HG03354 (cell line): ENCODE data around the gene SLC47A2.
"Not testable (repeated sequence)": the region's sequence is repeated elsewhere in the genome, so short reads cannot be mapped to it uniquely, and the experiment has no call there.

Experiments
- ATAC-seq: cut with Tn5 transposase; IDR thresholded peaks from one replicate; pipeline ENCODE4 v1.9.1; 2021; ENCODE audit warnings: mild to moderate bottlenecking; ENCODE audit not compliant: unreplicated experiment, poor library complexity, severe bottlenecking

SLC47A2 gene, protein sequence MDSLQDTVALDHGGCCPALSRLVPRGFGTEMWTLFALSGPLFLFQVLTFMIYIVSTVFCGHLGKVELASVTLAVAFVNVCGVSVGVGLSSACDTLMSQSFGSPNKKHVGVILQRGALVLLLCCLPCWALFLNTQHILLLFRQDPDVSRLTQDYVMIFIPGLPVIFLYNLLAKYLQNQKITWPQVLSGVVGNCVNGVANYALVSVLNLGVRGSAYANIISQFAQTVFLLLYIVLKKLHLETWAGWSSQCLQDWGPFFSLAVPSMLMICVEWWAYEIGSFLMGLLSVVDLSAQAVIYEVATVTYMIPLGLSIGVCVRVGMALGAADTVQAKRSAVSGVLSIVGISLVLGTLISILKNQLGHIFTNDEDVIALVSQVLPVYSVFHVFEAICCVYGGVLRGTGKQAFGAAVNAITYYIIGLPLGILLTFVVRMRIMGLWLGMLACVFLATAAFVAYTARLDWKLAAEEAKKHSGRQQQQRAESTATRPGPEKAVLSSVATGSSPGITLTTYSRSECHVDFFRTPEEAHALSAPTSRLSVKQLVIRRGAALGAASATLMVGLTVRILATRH

DNA sequence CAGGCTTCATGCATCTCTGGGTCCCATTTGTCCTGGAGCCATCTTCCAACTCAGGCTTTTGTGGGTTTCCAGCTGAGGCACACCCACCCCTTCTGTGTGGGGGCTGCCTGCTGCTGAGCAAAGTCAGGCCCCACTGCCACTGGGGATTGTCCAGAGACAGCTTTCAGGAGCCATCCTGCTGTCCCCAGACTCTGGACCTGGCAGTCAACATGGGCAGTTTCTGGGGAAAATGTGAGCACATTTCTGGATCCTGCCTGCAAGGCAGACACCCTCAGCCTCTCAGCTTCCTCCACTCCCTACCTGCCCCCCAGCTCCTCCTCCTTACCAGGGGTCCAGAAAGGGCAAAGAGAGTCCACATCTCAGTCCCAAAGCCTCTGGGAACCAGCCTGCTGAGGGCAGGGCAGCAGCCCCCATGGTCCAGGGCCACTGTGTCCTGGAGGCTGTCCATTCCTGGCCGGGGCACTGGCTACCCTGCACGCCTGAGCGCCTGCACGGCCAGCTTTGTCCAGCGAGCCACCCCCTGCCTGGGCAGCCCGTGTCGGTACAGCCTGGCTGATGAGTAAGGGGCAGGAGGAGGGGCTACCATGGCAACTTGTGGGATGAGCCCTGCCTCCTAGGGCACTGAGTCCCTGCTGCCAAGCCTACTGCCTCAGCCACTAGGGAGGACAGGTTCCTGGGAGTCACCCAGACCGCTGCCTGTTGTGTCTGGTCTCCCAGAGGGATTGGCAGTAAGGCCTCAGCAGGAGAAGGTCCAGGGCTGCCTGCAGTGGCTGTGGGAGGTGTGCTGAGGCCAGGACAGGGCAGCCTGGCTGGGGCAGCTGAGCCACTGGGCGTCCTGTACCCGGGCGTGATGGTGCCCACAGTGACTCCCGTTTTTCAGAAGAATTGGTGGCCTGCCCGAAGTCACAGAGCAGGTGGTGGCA lies at the start of gene SLC47A2:
TSS of gene SLC47A2 (minus strand) at position 477 of the 923 bp plus-strand sequence. CDS start at position 448, 29 bp downstream.
- ATAC-seq = no peak

DNA sequence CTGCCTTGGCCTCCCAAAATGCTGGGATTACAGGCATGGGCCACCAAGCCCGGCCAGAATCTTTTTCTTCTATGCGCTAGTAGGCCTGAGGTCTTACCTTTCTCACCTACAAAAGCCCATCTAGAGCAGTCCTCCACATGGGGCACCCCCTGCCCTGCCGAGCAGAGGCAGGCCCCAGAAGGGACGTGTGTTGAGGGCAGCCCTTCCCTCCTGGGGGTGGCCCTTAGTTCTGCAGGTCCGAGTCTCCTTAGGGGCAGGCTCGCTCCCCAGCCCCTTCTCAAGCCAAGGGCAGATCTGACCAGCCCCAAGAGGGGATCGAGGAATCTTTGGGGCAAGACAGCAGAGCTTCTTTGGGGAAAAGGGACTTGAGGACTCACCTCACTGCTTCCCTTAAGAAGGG lies 49.6 kb upstream of the SLC47A2 start:
- ATAC-seq = no peak

DNA sequence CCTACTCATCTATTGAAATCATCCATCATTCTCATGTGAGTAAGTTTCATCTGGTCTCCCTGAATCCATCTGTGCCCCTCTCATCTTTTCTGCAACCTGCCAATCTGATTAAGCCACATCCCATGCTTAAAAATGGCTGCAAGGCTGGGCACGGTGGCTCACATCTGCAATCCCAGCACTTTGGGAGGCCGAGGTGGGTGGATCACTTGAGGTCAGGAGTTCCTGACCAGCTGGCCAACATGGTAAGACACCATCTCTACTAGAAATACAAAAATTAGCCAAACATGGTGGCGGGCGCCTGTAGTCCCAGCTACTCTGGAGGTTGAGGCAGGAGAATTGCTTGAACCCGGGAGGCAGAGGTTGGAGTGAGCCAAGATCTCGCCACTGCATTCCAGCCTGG lies 47.6 kb upstream of the SLC47A2 start:
- not testable (repeated sequence) for ATAC-seq

DNA sequence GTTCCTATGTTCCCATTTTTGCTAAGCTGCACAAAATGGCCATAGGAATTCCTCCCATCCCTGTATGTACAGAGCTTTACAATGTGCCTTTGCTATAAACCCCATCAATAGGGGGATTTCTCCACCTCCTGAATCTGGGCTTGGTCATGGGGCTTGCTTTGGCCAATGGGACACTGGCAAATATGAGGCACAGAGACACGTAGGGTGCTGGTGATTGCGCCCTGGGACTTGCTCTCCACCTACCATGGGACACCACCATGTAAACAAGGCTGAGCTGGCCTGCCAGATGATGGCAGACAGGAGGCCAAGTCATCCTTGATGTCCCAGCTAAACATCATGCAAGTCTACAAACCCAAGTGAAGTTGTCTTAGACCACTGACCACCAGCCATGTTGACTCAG lies 47.0 kb upstream of the SLC47A2 start:
- no peak for ATAC-seq

DNA sequence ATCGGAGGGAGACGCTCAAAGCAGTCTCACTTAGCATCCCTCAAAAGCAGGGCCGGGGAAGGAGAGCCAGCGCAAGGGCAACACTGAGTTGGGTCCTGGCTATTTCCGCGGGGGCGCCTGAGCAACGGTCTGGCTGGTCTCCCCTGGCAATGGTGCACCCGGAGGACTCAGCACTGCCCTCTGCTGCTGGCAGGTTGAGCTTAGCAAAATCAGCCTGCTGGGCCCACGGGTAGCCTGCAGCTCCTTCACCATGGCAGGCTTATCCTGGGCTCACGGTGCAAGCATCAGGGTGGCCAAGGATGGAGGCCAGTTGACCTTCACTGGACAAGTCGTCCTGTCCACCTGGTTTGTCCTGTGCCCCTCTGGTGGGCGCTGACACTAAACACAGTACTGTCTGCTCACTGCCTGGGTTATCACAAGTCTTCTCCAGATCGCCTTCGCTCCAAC lies 46.2 kb upstream of the SLC47A2 start:
- no peak for ATAC-seq

DNA sequence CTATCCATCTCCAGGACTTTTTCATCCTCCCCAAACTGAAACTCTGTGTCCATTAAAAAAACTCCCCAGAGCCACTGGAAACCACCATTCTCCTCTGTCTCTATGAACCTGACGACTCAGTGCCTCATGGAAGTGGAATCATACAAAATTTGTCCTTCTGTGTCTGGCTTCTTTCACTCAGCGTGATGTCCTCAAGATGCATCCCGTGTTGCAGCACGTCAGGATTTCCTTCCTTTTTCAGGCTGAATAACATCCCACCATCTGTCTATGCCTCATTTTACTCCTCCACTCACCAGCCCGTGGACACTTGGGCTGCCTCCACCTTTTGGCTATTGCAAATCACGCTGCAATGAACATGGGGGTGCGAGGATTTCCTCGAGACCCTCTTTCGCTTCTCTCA lies 44.4 kb upstream of the SLC47A2 start:
- ATAC-seq = no peak

DNA sequence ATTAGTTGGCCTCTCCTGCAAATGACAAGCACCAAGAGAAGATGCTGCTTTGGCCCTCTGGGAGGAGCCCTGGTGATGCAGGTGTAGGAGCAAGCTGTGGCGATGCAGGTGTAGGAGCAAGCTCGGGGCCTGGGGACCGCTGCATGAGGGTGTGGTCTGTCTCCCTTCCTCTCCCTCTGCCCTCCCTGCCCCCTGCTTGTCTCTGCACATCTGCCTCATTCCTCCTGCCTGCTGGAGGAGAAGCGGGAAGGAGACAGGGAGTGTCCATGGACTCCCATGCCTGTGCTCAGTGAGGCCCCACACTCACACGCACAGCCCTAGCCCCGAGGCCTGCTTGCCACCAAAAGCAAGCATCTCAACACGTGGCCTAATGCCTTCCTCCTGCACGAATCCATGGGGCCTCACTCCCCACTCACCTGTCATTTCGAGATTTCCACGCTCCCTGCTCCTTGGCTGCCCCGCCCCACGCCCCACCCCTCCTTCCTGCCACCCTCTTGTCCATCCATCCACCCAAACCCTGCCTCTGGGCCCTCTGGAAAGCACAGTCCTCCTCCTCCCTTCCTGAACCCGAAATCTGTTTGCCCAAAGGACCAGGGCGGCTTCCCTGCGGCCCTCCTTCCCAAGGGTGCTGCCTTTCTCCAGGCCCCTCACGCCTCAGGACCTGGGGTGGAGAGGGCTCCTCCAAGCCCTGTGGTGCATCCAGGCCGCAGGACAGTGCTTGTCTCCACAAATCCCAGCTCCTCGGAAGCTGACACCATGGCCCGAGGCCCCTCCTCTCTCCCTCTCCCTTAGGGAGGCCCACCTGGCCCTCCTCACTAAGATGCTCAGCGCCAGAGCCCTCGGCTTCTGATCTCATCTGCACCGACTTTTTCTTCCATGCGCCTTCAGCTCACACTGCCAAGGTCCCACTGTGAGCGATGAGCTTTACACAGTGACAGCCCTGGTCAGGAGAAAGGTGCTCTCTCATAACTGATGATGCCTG lies 43.5 kb upstream of the SLC47A2 start:
- ATAC-seq = no peak

DNA sequence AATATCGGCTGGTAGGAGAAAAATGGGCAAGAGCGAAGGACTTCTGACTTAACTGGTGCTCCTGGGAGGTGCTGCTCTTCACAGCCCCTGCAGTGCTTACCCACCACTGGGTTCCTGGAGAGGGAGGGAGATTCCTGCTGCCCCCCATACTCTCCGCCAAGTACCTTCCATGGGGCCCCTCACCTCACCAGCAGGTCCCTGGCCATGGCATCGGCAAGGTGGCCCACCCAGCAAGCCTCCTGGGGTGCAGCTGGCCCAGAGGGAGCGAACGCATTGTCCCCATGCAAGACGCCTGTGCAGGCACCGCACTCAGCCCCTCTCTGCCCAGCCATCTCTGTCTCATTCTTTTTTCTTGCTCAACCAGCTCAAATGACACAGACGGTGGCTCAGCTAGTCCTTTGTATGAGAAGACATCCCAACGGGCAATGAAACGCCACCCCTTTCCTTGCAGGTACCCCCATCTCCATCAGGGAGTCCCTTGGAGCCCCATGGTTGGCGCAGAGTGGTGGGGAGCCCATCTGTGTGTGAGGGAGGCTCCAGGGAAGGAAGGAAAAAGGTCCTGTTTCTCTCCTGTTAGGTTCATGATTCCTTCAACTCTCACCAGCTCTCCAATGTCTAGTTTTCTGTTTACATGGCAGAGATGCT lies 41.3 kb upstream of the SLC47A2 start:
- no peak for ATAC-seq

DNA sequence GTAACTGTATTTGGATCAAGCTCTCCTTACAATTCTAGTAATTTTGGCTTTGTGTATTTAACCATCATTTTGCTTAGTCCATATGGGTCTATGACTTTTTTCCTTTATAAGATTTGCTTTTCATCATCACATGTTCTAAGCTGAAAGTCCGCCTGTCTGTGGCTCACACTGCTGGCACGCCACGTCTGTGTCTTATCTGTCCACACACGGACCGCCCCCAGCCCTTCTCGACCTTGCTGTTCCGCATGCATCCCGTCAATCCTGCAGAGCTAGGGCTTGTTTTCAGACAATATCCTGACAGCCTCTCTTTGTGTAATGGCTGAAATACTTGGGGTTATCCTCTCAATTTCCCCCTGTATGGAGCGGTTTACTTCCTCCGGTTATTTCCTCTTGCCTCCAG lies 40.2 kb upstream of the SLC47A2 start:
- no peak for ATAC-seq

DNA sequence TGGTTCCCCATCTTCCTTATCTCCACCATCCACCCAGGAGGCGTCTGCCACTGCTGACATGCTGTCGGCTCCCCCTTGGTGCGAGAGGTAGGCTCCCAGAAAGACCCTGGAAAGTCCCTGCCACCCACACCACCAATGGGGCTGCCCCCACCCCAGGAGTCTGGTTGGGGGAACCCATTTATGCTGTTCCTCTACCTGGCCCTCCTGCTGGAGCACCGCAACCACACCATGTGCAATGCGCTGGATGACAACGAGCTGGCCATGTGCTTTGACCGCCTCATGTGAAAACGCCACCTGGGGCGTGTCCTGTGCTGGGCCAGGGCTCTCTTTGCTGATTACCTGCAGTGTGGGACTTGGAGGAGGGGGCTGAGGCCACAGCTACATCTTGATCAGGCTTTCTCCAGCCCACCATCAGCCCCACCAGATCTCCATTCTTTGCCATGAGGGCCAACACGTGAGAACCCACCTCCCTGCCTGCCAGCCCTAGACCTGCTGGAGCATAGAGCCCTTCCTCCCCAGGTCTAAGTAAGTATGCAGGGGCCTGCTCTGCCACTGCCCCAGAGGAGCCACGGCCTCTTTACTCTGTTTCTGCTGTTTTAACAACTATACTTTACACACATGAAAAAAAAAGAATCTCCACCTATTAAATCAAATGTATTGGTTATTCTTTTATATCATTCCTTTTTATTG lies 39.6 kb upstream of the SLC47A2 start:
- ATAC-seq = no peak

DNA sequence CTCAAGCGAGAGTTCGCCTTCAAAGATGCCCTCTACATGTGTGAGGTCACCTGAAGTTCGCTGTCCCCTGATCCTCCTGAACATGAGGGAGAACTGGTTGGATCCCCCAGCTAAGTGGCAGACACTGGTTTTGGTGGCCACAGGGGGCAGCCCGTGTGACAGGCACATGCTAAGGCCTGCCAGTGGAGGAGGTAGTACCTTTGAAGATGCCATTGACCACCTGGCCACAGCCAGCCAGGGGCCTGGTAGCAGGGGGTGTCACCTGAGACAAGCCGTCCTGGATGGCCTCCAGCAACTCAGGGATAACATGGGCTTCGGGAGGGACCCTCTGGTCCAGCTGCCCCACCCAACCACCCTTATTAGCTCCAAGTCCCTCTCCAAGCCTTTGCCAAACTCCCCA lies 39.0 kb upstream of the SLC47A2 start:
- ATAC-seq = no peak

DNA sequence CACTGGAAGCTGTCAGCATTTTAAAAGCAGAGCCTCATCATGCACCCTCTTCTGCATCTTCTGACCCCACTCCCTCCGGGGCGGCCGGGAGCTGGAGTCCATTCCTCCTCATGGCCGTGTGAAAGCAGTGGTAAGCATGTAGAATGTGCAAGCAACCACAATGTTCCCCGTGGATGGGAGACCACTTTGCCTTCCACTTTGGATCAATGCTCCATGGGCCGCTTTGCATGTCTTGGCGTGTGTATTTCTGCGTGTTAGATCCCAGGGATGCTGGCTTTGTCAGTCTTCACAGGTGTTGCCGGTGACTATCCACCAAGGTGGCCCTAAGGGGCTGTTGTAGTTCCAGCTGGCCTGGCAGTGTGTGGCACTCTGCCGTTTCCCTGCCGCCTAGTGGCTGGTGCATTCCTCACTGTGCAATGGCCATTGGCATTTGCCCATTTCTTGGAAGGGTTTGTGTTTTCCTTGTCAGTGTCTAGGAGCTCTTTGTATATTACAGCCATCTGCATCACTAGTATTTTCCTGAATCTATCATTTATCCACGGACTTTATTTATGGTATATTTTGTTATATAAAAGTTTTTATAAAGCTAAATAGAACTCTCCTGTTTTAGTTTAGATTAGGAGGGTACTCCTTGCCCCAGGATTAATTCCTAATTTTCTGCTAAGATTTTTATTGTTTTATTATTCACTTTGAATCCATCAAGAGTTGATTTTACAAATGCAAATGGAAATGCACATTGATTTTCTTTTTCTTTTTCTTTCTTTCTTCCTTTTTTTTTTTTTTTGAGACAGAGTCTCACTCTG lies 37.5 kb upstream of the SLC47A2 start:
- no peak for ATAC-seq

DNA sequence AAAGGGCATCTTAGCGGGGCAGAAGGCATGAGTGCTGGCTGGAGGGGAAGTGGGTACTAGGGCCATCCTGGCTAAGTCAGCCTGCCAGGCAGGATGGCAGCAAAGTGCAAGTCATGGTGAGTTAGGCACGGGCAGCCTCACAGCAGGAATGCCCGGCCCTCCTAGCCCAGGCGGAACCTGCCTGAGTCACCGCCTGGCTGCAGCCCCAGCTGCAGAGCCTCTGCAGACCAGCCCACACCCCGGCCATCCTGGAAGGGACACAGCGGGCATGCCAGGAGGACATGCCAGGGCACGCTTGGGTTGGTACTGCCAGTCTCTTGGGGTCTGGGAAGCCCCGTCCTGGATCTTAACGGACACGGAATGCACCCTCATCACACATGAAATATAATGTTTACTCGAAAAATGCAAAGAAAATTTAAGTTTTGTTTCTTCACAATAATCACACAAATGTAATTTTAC lies 36.7 kb upstream of the SLC47A2 start:
- no peak for ATAC-seq

DNA sequence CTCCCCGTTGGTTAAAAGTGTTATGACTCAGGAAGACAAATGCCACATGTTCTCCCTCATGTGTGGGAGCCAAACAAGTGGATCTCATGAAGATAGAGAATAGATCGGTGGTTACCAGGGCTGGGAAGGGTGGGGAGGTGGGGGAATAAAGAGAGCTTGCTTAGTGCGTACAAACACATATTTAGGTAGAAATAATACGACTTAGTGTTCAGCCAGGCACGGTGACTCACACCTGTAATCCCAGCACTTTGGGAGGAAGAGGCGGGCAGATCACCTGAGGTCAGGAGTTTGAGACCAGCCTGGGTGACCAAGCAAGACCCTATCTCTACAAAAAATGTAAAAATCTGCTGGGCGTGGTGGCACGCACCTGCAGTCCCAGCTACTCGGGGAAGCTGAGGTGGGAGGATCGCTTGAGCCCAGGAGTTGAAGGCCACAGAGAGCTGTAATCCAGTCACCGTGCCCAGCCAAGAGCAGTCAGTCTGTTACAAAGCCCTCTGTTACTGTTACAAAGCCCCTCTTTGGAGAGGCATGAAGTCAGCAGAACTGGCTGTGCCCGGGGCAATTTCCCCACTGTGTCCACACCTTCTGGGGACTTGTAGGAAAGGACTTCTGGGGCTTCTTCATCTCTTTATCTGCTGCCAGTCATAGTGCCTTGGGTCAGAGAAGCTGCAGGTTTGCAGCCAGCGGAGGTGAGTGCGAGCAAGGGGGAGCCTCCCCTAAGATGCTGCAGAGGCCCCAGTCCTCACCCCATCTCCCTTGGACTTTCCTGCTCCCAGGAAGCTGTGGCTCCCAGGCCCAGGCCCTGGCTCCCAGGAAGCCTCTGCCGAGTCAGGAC lies 36.0 kb upstream of the SLC47A2 start:
- no peak for ATAC-seq

DNA sequence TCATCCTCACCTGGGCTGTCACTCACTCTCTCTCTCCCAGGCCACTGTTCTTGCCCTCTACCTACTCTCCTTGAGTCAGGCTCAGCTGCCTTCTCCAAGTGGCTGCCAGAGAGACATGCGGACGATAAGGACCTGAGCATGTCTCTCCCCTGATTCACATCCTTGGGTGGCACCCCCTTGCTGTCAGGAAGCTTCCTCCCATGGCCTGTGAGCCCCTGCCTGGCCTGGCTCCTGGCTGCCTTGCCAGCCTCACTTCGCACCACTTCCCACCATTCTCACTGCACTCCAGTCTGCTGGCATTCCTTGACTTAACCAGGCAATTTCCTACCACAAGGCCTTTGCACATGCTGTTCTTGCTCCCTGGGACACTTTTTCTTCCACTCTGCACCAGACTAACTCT lies 34.5 kb upstream of the SLC47A2 start:
- ATAC-seq = no peak

DNA sequence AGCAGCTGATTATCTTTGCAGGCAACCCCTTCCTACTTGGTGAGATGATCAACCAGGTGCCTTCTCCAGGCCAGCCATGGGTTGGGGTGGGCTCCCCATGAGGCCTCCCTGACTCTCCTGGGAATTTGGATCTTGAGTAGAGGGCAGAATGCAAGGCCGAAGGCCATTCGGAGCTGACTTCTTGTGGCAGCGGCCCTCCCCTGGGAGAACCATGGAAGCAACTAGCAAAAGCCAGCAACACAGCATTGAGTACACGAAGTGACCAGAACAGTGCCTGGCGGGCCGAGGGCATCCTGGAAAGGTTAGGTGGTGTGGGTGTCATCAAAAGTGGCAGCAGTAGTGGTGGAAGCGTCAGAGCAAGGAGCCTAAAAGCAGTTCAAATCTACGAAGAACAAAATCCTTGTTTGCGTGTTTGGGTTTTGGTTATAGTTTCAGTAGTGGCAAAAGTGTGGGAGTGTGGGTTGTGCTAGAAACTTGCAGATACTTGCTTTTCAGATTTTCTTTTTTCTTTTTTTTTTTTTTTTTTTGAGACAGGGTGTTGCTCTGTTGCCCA lies 33.7 kb upstream of the SLC47A2 start:
- ATAC-seq = no peak
